Colonic mucosa (tissue), 4 donors: Measurements from ENCODE around the gene CA14. TPM values are rescaled to one million over a fixed set of nuclear protein-coding genes. Genes with fewer than 3 reads are reported as not detected.
"Not testable (repeated sequence)": the region's sequence is repeated elsewhere in the genome, so short reads cannot be mapped to it uniquely, and the experiment has no call there.

Experiments
- DNase-seq: peaks from one replicate; pipeline ENCODE4 v3.0.0-alpha.2; 2020
- H3K27ac ChIP-seq: fragments of 200-600 bp; one replicate; pipeline ENCODE4 v1.8.0; 2021
- H3K27me3 ChIP-seq: fragments of 200-600 bp; one replicate; pipeline ENCODE4 v1.8.0; 2021
- H3K36me3 ChIP-seq: fragments of 200-600 bp; one replicate; pipeline ENCODE4 v1.8.0; 2021
- H3K4me1 ChIP-seq: fragments of 200-600 bp; one replicate; pipeline ENCODE4 v1.8.0; 2021; ENCODE audit warnings: mild to moderate bottlenecking
- H3K4me3 ChIP-seq: fragments of 200-600 bp; one replicate; pipeline ENCODE4 v1.8.0; 2021
- H3K9ac ChIP-seq, 2 donors: one replicate each; pipeline ENCODE4 v1.7.0; 2013; ENCODE audit warnings: control low read depth in 2 of 2, low read depth in 2 of 2, low read length in 2 of 2
- H3K9me3 ChIP-seq: fragments of 200-600 bp; one replicate; pipeline ENCODE4 v1.8.0; 2021
- intact Hi-C: fragments of 100-400 bp; cut with DNase I; formaldehyde crosslinking; loops from one replicate; pipeline ENCODE4 v1.14.1; 2022
- total RNA-seq, 2 donors: library from RNA; stranded (reverse); fragmentation: NEBNext Ultra II Directional in 1 of 2; extraction: Animal tissue kit (Norgen Biotek cat#: 25700) in 1 of 2; gene quantifications; one replicate each; pipeline ENCODE4 v1.2.1, GENCODE V29; 2021
- TF ChIP-seq, protein P1 (sequence below): fragments of 200-600 bp; IDR thresholded peaks from one replicate; pipeline ENCODE4 v1.8.0; 2022; ENCODE audit warnings: antibody characterized with exemption, mild to moderate bottlenecking
- donor health status: healthy.
- donor health status: DM: no; HTN: no; CAD: no.
- donor health status: DM: no; HTN: no; CAD: no.

CA14 gene
- total RNA-seq, 2 donors from 2014 or later: 0.22 to 0.29 TPM

GRCh38 chr1:150299716-150300115 is 42.1 kb downstream of the CA14 start:
- H3K36me3 ChIP-seq: no peaks in the 10 kb centered on the region

DNA sequence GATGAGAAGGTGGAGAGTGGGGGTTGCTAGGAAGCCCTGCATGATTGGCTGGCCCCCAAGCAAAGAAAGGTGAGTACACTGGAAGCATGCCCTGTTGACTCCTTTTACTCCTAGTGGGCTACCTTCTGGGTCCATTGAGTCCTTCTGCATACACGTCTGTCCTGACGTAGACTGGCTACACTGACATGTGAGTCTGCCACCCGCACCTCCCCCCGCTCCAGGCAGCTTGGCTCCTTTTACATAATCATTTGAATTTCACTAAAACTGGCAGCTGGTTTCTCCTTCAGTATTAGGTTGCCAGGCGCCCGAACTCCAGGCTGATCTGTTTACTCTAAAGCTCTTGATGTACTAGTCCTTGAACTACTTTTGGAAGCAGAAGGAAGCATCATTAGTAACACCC is 44.8 kb downstream of the CA14 start:
- H3K9ac ChIP-seq: no peak overlapping the region
- H3K27ac ChIP-seq: no peak overlapping the region
- H3K36me3 ChIP-seq: no peaks in the 10 kb centered on the region
- no peaks in the 10 kb centered on the region for H3K27me3 ChIP-seq
- no peak overlapping the region for H3K4me3 ChIP-seq
- TF ChIP-seq, protein P1, sequence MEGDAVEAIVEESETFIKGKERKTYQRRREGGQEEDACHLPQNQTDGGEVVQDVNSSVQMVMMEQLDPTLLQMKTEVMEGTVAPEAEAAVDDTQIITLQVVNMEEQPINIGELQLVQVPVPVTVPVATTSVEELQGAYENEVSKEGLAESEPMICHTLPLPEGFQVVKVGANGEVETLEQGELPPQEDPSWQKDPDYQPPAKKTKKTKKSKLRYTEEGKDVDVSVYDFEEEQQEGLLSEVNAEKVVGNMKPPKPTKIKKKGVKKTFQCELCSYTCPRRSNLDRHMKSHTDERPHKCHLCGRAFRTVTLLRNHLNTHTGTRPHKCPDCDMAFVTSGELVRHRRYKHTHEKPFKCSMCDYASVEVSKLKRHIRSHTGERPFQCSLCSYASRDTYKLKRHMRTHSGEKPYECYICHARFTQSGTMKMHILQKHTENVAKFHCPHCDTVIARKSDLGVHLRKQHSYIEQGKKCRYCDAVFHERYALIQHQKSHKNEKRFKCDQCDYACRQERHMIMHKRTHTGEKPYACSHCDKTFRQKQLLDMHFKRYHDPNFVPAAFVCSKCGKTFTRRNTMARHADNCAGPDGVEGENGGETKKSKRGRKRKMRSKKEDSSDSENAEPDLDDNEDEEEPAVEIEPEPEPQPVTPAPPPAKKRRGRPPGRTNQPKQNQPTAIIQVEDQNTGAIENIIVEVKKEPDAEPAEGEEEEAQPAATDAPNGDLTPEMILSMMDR: no peak
- H3K4me1 ChIP-seq: no peaks in the 10 kb centered on the region
- intact Hi-C loops: no loop called here
- no peaks in the 10 kb centered on the region for H3K9me3 ChIP-seq
- no peak for DNase-seq

More at GRCh38 chr1:150299716-150300115, 42.1 kb downstream of the CA14 start:
- DNase-seq: no peak
- H3K4me1 ChIP-seq: no peaks in the 10 kb centered on the region
- no peaks in the 10 kb centered on the region for H3K27me3 ChIP-seq
- H3K4me3 ChIP-seq: no peak overlapping the region
- no peak overlapping the region for H3K27ac ChIP-seq
- H3K9ac ChIP-seq: no peak overlapping the region
- TF ChIP-seq, protein P1: no peak
- H3K9me3 ChIP-seq: no peaks in the 10 kb centered on the region
- intact Hi-C loops: no loop called here

DNA sequence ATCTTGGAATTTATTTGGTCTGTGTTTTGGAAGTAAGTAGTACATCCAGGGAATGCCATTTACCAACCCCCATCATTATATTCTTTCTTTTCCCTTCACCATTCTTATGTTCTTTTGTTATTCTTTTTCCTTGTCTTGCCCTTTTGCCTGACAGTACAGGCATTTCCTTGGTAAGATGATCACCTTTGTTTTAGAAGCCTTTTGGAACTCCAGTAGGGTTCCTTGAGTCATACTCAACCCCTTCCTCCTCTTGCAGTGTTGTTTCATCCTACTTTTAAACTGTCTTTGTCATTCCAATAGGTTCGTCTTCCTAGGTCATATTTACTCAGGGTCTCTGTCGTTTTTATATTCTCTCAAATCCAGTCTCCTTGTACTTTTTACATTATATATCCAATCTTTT is 45.3 kb downstream of the CA14 start:
- Histone ChIP-seq H3K27ac (no peak overlapping the region), H3K4me1 (no peaks in the 10 kb centered on the region), H3K36me3 (no peaks in the 10 kb centered on the region), H3K9me3 (no peaks in the 10 kb centered on the region), H3K9ac (no peak overlapping the region), H3K4me3 (no peak overlapping the region), H3K27me3 (no peaks in the 10 kb centered on the region)
- intact Hi-C loops: no loop called here
- DNase-seq: no peak
- TF ChIP-seq, protein P1: no peak

DNA sequence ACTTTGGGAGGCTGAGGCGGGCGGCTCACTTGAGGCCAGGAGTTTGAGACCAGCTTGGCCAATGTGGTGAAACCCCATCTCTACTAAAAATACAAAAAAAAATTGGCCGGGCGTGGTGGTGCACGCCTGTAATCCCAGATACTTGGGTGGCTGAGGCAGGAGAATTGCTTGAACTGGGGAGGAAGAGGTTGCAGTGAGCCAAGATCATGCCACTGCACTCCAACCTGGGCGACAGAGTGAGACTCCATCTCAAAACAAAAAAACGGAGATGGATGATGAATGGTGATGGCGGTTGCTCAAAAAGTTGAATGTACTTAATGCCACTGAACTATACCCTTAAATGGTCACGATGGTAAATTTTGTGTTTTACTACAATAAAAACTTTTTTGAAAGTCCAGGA is 51.0 kb downstream of the CA14 start:
- DNase-seq, H3K36me3 ChIP-seq, H3K4me1 ChIP-seq, H3K27ac ChIP-seq, H3K9me3 ChIP-seq, H3K27me3 ChIP-seq, H3K9ac ChIP-seq, H3K4me3 ChIP-seq, intact Hi-C loops: not testable (repeated sequence)

- Histone ChIP-seq H3K9ac (no peak overlapping the region), H3K4me1 (no peaks in the 10 kb centered on the region), H3K9me3 (no peaks in the 10 kb centered on the region), H3K36me3 (no peaks in the 10 kb centered on the region), H3K27me3 (no peaks in the 10 kb centered on the region), H3K27ac (no peak overlapping the region), H3K4me3 (no peak overlapping the region)
- intact Hi-C loops: no loop called here
- TF ChIP-seq, protein P1: no peak
- no peak for DNase-seq
Observed at GRCh38 chr1:150309758-150310508, 52.4 kb downstream of the CA14 start.

DNA sequence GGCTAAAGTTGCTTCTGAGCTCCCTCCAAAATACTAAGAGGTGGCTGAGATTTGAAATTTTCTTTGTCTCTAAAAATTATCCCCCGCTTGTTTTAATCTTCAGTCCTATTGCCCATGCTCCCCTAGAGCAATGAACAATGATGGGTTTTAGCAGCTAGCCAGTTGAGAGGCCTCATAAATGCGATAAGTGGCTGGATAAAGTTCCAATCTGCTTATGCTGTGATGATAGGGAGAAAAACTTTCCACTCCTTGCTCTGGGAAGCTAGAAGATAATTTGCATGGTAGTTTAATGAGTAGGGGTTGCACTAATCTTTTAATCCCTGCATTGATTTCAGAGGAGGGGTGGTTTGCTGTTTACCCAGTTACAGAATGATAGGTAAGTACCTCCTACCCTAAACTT is 54.2 kb downstream of the CA14 start:
- H3K9me3 ChIP-seq: no peaks in the 10 kb centered on the region

More for the DNA sequence above, 54.2 kb downstream of the CA14 start:
- TF ChIP-seq, protein P1: no peak
- DNase-seq: no peak
- H3K27me3 ChIP-seq: no peaks in the 10 kb centered on the region
- H3K36me3 ChIP-seq: no peaks in the 10 kb centered on the region
- H3K4me3 ChIP-seq: no peak overlapping the region
- H3K4me1 ChIP-seq: no peaks in the 10 kb centered on the region
- intact Hi-C loops: no loop called here
- H3K9ac ChIP-seq: no peak overlapping the region
- H3K27ac ChIP-seq: no peak overlapping the region
